Measurements from ENCODE around the gene STAP2.

- TF ChIP-seq CTCF (IDR thresholded peaks at IDR 0.05; ENCODE audit: insufficient read depth, low read length) (no peak), SPI1 (IDR thresholded peaks at IDR 0.05; ENCODE audit: borderline replicate concordance, low read depth) (no peak)
Observed at GRCh38 chr19:4300589-4300988, 38.0 kb downstream of the STAP2 start.

Measured in HL-60 (cell line).